HG03175 (cell line): Measurements from ENCODE around the gene TREM1.
A peak's percentile ranks its signal among the peaks of the same experiment; 100 is the strongest.

Experiments used
- ATAC-seq: cut with Tn5 transposase; IDR thresholded peaks from one replicate; pipeline ENCODE4 v1.9.1; 2021; ENCODE audit warnings: mild to moderate bottlenecking, moderate library complexity; ENCODE audit not compliant: unreplicated experiment

TREM1 gene

DNA sequence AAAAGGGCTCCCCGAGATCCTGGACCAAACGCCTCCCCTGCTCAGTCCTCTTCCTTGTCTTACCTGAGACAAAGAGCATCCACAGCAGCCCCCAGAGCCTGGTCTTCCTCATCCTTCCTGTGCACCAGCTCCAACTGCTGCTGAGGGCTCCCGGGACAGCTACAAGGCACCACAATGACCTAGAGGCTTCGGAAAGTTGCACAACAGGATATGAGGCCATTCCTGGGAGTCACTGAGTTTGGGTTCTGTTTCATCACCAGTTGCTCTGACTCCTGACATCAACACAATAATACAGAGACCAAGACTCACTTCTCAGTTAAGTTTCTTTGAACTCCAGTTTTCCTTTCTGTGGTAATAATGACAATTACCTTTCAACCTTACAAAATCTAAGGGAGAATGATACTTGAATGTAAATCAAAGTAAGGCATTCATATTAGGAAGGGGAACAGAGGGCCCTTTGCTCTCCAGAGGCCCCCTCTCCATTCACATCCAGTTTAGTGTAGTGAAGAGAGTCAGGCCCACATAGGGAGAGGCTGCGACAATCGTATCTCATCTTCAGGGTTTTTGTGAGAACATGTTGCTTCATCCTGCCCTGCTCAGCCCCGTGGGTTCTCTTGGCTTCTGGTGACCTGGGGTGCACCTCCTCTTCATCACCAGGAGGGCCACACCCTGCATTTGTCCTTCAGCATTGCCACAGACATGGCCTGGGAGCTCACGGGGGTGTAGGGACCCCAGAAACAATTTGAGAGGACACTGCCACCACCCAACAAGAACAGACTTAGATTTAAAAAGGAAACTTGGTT lies at the start of gene TREM1:
TREM1 (minus strand) TSS at position 139 of the 803 bp plus-strand sequence; CDS start at position 112, 27 bp downstream.
- ATAC-seq: no peak

DNA sequence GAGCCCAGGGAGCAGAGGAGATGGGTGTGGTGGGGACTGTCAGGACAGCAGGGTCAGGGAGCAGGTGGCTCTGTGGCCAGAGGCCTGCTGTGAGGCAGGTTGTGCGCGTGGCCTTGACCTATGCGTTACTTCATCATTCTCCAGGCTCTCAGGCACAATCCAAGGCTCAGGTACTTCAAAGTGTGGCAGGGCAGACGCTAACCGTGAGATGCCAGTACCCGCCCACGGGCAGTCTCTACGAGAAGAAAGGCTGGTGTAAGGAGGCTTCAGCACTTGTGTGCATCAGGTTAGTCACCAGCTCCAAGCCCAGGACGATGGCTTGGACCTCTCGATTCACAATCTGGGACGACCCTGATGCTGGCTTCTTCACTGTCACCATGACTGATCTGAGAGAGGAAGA lies 49.5 kb upstream of the TREM1 start:
- ATAC-seq: no peak

DNA sequence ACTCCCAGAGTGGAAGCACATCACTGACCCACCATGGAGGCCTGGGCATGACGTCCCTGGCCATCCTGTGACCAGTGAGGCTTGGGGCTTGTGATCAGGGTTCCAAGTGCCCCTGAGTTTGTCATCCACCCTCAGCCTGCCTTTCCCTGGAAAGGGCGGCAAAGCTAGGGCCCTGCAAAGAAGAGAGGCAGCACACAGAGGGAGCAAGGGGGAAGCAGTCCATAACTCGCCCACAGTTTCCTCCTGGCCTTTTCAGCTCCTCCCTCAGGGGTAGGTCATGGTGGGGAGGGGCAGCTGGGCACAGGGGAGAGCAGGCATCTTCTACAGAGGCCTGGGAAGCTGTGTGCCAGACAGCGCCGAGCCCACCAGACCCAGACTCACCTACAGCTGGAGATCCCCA lies 48.8 kb upstream of the TREM1 start, which contains the start of gene NCR2:
NCR2 (plus strand) TSS at position 313 of the 400 bp plus-strand sequence. CDS start 269 bp downstream, outside the sequence.
- no peak for ATAC-seq

DNA sequence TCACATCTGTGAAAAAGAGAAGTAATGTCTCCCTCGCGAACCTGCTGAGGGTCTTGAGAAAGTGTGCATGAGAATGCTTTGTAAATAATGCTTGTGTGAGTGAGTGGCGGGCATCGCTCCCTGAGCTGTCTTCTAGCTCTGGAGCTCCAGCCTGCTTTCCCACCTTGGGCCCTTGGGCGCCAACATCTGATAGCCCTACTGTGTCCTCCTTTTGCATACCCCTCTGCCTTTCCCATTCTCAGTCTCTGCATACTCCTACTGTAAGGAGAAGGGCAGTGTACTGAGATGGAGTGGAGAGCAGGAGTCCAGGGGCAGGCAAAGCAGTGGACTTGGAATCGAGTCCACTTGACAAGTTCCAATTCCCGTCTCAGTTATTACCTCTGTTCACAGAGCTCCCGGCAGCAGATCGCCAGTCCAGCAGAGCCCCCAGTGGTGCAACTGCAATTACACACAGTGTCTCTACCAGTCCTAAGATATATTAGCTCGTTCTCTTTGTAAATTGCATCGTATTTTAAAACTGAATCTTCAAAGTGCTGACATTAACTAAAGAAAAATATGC lies 48.1 kb upstream of the TREM1 start:
- ATAC-seq: no peak

DNA sequence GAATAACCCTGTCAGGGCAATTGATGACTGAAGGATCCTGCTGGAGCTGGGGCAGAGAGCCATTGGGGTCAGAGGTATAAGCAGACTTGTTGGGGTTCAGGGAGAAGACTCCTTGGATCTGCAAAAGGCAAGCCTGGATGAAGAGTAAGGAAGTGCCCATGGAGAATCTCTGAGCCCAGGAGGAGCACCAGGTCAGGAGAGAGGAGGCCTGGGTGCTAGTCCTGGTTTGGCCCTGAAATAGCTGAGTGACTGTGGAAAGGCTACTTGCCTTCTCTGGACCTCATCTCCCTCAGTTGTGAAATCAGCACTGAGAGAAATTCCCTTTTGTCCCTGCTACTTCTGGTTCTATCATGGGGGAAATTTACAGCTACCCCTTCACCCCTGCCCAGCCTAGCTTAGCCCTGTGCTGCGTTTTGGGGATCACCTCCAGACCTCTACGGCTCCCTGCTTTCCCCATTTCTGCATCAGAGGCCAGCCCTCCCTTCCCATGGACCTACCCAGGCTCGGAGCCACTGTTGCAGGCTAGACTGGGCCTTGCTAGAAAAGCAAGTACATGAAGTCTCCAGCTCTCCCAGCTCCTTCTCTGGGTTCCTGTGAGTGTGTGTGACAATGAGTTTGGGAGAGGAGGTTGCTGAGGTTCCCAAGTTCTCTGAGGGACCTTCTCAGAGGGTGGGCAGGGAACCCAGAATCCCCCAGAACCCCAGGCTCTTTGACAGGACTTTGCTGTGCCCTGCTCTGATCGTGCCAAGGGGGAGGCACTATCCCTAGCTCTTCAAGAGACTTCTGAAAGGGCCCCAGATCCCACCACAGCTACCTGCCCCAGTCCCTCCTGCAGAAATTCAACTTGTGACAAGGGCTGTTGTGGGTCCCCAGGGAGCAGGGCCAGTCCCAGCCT lies 46.6 kb upstream of the TREM1 start:
- ATAC-seq: no peak

DNA sequence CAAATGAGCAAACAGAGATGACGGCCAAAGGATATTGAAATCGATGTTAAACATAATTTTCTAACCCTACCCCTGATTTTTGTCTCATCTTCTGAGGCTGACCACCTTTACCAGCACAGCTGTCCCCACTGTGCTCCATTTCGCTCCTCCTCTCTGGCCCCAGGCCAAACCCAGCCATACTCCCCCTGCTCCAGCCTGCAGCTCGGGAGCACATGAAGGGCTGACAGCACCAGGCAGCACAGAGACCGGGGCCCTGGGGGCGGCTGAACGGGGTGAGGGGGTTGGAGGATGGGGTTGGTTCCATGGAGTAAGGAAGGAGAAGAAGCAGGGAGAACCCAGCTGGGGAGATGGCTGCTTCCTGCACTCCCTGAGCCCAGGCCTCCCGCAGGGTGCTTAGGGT lies 45.8 kb upstream of the TREM1 start:
- ATAC-seq: no peak

DNA sequence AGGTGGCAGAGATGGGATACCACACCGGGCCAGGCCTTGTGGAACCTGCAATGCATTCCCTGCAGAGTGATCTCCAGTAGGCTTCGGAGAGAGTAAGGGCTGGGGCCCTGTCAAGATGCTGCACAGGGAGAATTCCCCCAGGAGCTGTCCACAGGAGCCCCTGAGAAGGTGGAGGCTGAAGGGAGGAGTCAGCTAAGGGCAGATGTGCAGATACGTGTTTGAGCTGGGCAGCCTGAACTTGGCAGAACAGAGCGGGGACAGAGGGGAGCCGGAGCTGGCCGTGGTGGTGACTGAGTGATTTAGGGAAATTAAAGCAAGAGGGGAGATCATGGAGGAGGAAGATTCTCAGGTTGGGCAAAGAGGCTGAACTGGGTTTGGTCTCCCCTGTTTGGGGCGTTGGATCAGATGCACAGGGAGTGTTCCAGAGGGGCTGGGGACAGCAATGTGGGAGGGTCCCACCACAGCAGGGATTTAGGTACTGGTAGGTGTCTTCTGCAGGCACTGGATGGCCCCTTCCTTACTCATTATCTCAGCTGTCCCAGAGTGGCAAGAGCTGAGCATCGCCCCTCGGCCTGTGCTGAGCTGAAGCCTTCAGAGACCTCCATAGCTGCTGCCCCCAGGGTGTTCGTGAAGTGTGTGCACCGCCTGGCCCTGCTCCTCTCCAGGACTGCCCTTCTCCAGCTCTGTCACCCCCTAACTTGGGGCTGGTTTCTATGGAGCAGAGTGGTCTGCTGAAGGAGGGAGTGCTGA lies 45.1 kb upstream of the TREM1 start:
- ATAC-seq: no peak

DNA sequence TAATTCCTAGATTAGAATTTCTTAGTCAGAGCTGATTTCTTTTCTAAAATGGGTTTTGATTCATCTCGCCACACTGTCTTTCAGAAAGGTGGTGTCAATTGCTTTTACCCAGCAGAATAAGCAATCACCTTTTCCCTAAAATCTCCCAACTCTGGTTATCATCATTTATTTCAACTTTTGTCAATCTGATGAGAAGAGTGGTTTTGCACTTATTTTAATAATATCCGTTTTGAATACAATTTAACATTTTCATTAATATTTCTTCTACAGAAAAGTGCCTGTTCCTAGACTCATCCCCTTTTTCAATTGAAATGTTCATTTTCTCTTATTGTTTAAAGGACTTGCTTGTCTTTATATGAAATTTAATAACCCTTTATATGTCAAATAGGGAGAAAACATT lies 40.7 kb upstream of the TREM1 start:
- no peak for ATAC-seq

DNA sequence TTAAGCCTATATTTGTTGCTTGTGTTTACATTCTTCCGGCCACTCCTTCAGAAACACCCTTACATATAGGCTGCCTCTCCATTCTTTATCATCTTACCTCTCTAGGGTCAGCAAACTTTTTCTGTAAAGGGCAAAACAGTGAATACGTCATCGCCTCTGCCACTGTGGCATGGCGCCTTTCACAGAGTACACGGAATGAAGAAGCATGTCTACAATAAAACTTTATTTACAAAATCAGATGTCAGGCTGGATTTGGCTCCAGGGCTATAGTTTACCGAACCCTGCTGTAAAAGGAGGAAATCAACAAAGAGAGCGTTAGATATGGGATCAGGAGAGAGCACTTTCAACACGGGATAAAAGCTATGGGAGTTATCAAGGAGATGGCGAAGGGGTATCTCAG lies 39.6 kb upstream of the TREM1 start:
- ATAC-seq: no peak

DNA sequence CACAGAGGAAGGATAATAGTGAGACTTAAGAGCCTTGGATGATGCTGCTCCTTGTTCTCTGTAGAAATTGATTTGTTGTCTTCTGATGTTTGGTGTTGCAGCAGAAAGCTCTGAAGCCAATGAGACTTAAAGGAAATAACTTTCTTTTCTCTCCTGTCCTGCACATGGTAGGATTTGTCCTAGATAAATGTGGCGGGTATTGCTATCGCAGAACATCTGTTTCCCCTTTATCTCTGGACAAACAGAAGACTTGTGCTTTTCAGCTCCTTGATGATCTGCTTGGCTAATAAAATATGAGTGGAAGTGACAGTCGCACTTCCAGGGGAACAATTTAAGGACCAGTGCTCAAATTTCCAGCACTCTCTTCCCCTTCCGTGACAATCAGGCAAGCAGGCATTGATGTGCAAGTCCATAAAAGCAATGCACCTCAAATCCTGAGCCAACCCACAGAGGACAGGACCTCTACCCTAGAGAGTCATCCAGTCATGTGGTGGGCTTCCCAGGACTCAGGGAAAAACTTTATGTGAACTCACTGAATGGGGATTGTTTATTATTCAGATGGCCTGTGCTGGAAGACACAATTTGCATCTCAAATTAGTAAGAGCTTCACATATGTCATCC lies 39.1 kb upstream of the TREM1 start:
- ATAC-seq: no peak

DNA sequence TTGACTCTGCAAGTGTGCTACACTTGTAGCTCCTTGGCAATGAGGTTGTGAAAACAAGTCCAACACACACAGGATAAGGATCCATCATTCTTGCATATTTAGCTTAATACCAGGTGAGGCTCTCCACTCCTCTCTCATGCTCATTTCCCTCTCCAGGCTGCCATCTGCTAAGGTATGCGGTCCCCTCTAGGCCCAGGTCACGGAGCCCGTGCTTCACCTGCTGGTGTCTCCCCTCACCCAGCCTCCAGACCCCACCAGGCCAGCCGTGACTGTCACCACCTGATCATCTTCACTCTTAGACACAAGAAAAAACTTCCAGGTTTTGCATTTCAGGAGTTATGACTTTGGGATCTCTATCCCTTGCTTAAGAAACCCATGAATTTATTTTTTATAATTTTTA lies 34.7 kb upstream of the TREM1 start:
- ATAC-seq: no peak

DNA sequence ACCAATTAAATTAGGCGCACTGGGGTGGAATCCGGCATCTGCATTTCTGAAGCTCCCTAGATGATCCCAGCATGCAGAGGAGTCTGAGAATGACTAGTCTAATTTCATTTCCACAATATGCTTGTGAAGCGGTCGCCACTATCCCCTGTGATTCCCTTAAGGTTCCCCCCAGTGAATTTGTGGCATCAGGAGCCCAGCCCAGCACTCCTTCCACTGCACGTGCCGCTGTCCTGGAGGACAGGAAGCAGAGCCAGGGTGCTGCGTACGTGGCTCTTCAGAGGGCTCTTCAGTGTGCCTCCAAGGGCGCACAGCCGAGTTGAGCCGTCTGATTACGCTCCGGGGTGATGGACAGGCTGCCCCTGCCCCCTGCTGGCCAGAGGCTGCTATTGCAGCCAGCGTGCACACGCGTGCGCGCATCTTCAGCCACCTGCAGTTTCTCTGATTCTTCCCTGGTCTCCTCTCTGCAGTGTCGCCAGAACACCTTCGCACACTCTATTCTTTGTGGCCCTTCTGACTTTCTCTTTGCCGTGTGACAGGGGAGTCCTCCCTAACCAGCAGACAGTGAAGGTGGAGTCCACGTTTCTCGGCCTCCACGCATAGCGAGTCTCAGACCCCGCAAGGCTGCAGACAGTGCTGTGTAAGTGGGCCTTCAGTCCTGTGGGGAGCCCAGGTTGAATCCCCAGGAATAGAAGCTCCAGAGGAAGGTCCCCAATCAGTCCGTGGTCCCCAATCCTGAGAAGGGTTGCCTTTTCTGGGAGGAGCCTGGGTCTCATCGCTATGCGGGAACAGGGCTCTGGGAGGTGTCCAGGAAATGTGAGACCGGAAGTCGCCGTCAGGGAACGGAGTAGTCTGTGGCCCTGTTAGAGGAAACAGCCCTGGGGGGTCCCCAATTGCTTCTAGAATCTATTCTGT lies 32.4 kb upstream of the TREM1 start:
- peak; percentile 88 for ATAC-seq

DNA sequence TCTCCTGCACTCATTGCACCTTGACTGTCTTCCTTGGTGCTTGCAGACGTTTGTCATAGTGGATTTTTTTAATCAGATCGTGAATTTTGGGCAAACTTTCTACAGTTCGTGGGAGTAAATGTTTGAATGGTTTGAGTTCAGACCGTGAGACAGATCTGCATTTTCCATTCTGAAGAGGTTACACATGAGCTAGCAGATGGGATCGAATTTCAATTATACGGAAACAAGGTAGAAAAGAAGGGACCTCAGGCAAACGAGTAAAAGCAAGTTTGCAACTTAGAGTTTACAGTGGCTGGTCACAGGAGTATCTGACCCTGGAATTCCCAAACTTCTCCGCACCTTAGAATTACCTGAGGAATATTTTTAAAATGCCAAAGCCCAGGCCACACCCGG lies 31.8 kb upstream of the TREM1 start:
- no peak for ATAC-seq

DNA sequence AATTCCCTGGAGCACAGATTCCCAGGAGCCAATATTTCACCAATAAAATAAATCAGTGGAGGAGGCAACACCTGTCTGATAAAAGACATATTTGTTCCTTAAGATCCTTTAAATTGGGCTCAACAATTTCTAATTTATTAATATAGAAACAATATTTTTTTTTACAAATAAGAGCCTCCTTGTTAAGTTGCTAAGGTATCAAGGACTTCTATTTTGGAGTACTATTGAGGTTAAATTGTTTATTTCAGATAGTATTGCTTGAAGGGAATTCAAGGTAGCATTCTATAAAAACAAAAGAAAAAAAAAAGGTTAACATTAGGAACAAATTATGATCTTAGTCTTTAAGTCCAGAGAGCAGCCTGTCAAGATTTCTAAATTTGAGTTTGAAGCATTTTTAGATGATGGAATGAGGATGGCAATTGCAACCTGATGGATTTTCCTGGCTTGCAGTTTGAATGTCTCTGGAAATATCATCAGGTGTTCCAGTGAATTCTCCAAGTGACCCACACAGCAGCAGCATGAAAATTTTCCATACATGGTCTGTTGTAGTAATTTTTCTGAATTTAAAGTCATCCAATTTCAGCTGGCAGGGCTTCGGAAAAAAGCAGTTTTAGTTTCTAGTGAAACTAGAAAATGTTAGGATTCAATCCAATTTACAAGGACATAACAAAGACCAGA lies 29.6 kb upstream of the TREM1 start:
- no peak for ATAC-seq

DNA sequence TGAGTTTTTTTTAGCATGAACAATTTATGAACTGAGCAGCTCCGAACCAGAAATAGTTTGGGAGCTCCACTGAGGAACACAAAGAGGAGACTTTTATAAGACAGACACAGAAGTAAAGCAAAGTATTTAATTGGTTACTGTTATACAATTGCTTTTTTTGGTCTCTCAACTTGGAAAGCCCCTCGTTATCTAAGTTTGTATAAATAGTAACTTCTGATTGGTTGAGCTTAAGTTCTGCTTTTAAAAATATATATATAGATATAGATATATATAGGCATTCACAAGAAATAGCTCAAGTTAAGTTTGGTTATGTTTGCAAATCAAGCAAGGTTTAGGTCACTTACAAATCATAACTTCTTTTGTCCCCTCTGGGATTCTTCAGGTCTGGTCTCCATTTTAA lies 28.7 kb upstream of the TREM1 start:
- ATAC-seq: no peak

DNA sequence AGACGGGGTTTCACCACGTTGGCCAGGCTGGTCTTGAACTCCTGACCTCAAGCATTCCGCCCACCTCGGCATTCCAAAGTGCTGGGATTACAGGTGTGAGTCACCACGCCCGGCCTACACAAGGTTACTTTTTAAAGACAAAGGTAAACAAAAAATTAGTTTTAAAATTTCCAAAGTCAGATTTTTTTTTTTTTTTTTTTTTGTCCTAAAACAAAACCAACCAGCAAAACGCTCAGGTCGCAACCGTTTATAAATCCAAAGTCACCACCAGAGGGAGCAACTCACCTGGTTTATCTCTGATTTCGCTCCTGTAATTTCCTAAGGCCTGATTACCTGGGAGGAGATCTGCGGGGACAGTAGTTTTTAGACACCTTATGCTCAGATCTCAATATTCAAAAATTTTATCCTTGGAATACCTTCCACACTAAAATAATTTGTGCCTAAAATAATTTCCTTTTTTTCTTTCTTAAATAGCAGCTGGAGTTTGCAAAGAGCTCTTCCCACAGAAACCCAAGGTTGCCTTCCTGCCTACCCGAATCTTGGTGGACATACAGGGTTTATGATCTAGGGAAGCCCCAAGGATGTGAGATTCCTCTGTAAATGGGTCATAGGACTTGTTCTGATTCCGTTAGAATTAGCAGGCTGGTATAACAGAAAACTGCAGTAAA lies 19.8 kb upstream of the TREM1 start:
- no peak for ATAC-seq

DNA sequence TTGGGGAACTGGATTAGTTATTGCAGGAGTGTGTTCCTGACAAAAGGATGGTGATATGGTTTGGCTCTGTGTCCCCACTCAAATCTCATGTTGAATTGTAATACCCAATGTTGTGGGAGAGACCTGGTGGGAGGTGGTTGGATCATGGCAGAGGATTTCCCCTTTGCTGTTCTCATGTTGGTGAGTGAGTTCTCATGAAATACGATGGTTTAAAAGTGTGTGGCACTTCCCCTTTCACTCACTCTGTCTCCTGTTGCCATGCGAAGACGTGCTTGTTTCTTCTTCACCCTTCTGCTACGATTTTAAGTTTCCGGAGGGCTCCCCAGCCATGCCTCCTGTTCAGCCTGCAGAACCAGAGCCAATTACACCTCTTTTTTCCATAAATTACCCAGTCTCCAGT lies 16.2 kb upstream of the TREM1 start:
- ATAC-seq: no peak

DNA sequence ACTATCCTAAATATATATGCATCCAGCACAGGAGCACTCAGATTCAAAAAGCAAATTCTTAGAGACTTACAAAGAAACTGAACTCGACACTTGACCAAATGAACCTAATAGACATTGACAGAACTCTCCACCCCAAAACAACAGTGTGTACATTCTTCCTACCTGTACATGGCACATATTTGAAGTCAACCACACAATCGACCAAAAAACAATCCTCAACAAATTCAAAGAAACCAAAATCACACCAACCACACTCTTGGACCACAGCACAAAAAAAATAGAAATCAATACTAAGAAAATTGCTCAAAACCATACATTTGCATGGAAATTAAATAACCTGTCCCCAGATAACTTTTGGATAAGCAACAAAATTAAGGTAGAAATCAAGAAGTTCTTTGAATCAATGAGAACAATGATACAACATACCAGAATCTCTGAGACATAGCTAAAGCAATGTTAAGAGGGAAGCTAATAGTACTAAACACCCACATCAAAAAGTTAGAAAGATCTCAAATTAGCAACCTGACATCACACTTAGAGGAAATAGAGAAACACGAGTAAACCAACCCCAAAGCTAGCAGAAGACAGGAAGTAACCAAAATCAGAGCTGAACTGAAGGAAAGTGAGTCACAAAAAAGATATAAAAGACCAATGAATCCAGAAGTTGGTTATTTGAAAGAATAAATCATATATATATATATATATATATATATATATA lies 12.5 kb upstream of the TREM1 start:
- no peak for ATAC-seq
